ENCODE measurements around the gene OR13C8. TPM values are rescaled to one million over a fixed set of nuclear protein-coding genes. Genes with fewer than 3 reads are reported as not detected.
"Not testable (repeated sequence)": the region's sequence is repeated elsewhere in the genome, so short reads cannot be mapped to it uniquely, and the experiment has no call there.

The OR13C8 gene
- total RNA-seq, 4 donors from 2014 or later = not detected

- Histone ChIP-seq H3K4me1 (no peaks in the 10 kb centered on the region), H3K27me3 (no peaks in the 10 kb centered on the region), H3K4me3 (no peak overlapping the region), H3K27ac (no peak overlapping the region), H3K36me3 (no peaks in the 10 kb centered on the region), H3K9me3 (no peaks in the 10 kb centered on the region)
- no peak for DNase-seq
- TF ChIP-seq, protein P1, sequence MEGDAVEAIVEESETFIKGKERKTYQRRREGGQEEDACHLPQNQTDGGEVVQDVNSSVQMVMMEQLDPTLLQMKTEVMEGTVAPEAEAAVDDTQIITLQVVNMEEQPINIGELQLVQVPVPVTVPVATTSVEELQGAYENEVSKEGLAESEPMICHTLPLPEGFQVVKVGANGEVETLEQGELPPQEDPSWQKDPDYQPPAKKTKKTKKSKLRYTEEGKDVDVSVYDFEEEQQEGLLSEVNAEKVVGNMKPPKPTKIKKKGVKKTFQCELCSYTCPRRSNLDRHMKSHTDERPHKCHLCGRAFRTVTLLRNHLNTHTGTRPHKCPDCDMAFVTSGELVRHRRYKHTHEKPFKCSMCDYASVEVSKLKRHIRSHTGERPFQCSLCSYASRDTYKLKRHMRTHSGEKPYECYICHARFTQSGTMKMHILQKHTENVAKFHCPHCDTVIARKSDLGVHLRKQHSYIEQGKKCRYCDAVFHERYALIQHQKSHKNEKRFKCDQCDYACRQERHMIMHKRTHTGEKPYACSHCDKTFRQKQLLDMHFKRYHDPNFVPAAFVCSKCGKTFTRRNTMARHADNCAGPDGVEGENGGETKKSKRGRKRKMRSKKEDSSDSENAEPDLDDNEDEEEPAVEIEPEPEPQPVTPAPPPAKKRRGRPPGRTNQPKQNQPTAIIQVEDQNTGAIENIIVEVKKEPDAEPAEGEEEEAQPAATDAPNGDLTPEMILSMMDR (IDR thresholded peaks at IDR 0.05) = no peak
- TF ChIP-seq POLR2A (IDR thresholded peaks at IDR 0.05) = no peak
- intact Hi-C loops (cut with DNase I; ENCODE audit: low total_unique reads) = no loop called here
Measured at GRCh38 chr9:104575456-104575855, 6.5 kb downstream of the OR13C8 start.

- H3K36me3 ChIP-seq = no peaks in the 10 kb centered on the region
- H3K27ac ChIP-seq = no peak overlapping the region
- TF ChIP-seq, protein P1 (IDR thresholded peaks at IDR 0.05) = no peak
- TF ChIP-seq POLR2A (IDR thresholded peaks at IDR 0.05) = no peak
- H3K9me3 ChIP-seq = no peaks in the 10 kb centered on the region
- H3K4me3 ChIP-seq = no peak overlapping the region
- DNase-seq = no peak
- intact Hi-C loops (cut with DNase I; ENCODE audit: low total_unique reads) = no loop called here
- no peaks in the 10 kb centered on the region for H3K4me1 ChIP-seq
- H3K27me3 ChIP-seq = no peaks in the 10 kb centered on the region
Measured at GRCh38 chr9:104577263-104577662, 8.3 kb downstream of the OR13C8 start.

- H3K9me3 ChIP-seq = no peaks in the 10 kb centered on the region
- TF ChIP-seq, protein P1 (IDR thresholded peaks at IDR 0.05) = no peak
- TF ChIP-seq POLR2A (IDR thresholded peaks at IDR 0.05) = no peak
- no peak for DNase-seq
- intact Hi-C loops (cut with DNase I; ENCODE audit: low total_unique reads) = no loop called here
- no peak overlapping the region for H3K27ac ChIP-seq
- no peaks in the 10 kb centered on the region for H3K4me1 ChIP-seq
- H3K4me3 ChIP-seq = no peak overlapping the region
- H3K27me3 ChIP-seq = no peaks in the 10 kb centered on the region
- no peaks in the 10 kb centered on the region for H3K36me3 ChIP-seq
Measured at GRCh38 chr9:104580562-104580961, 11.6 kb downstream of the OR13C8 start.

DNA sequence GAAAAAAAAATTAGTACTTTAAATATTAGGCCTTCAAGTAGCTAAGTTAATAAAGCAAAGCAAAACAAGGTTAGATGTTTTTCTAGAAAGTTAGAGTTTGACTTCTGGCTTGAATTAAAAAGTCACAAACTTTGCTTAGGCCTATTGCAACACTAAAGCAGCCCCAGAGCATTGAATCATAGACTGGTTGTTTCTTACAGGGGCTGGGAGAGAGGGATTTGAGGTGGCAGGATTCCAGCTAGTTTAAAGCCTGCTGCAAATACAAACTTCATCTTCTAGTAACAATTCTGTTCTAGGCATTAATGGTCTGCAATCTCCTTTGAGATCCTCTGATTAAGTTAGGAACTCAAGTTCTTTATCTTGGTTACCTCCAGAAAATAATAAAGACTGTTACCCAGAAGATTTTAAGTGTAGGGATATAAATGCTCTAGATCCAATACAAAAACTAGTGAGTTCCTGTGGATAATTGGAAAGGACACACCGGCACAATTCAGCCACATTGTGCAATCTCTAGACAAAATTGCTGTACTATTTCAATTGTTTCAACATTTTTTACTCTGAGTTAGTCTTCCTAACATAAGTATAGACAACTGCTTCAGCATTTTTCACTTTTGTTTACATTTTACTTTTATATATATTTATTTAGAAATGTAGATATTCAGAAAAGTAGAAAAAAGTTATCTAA is 17.7 kb downstream of the OR13C8 start:
- TF ChIP-seq, protein P1 (IDR thresholded peaks at IDR 0.05) = no peak
- no peak for TF ChIP-seq POLR2A (IDR thresholded peaks at IDR 0.05)
- no peak overlapping the region for H3K27ac ChIP-seq

DNA sequence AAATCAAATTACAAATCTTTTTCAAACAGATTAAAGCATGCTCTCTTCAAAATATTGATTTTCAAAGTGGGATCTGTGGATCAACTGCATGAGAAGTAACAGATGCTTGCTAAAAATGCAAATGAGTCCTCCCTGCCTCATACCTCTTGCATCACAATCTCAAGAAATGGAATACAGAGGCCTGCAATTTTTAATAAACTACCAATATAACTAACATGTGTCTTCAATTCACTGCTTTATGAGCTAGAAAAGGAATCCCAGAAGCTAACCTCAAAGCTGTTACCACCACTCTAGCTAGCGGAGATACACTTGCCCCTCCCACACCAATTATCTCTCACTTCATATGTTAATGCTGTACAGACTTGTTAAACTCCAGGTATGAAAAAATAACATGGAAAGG is 20.7 kb downstream of the OR13C8 start:
- intact Hi-C loops (cut with DNase I; ENCODE audit: low total_unique reads) = no loop called here
- Histone ChIP-seq H3K9me3 (peaks cover 0 to 2% of the 10 kb centered on the region in 2 donors), H3K36me3 (no peaks in the 10 kb centered on the region), H3K4me1 (no peaks in the 10 kb centered on the region), H3K27ac (no peak overlapping the region), H3K4me3 (no peak overlapping the region), H3K27me3 (no peaks in the 10 kb centered on the region)
- TF ChIP-seq POLR2A (IDR thresholded peaks at IDR 0.05) = no peak
- TF ChIP-seq, protein P1 (IDR thresholded peaks at IDR 0.05) = no peak
- DNase-seq = no peak

More for the DNA sequence above, 17.7 kb downstream of the OR13C8 start:
- Histone ChIP-seq H3K4me3 (no peak overlapping the region), H3K36me3 (no peaks in the 10 kb centered on the region), H3K4me1 (no peaks in the 10 kb centered on the region), H3K27me3 (no peaks in the 10 kb centered on the region), H3K9me3 (no peaks in the 10 kb centered on the region)
- intact Hi-C loops (cut with DNase I; ENCODE audit: low total_unique reads) = no loop called here
- no peak for DNase-seq

GRCh38 chr9:104598749-104599148 is 29.8 kb downstream of the OR13C8 start:
- DNase-seq; H3K27me3 ChIP-seq; H3K9me3 ChIP-seq; H3K36me3 ChIP-seq; H3K27ac ChIP-seq; H3K4me3 ChIP-seq; intact Hi-C loops (cut with DNase I; ENCODE audit: low total_unique reads); H3K4me1 ChIP-seq: not testable (repeated sequence)

- DNase-seq; H3K27ac ChIP-seq; H3K9me3 ChIP-seq; H3K4me3 ChIP-seq; H3K4me1 ChIP-seq; intact Hi-C loops (cut with DNase I; ENCODE audit: low total_unique reads); H3K27me3 ChIP-seq; H3K36me3 ChIP-seq: not testable (repeated sequence)
Measured at GRCh38 chr9:104599313-104599712, 30.3 kb downstream of the OR13C8 start, which contains the start of gene OR13C5. Gene OR13C5 (minus strand): TSS chr9:104599413. CDS start chr9:104599413, 0 bp downstream.

Measured in uterus (tissue), 4 donors.